ENCODE data around the gene HCN1.

The HCN1 gene

GRCh38 chr5:45279109-45279508 lies 417.1 kb downstream of the HCN1 start:
- H3K9me2 ChIP-seq (replicated peaks; ENCODE audit: control insufficient read depth, low read length) = no peaks in the 10 kb centered on the region
- H3K36me3 ChIP-seq (ENCODE audit: control insufficient read depth, low read length) = no peaks in the 10 kb centered on the region
- H3K79me2 ChIP-seq (ENCODE audit: control insufficient read depth, low read length) = no peaks in the 10 kb centered on the region
- H3K27me3 ChIP-seq (ENCODE audit: control insufficient read depth, low read length) = no peaks in the 10 kb centered on the region
- H3K4me2 ChIP-seq (ENCODE audit: low read length) = no peak overlapping the region
- TF ChIP-seq EZH2phosphoT487 (IDR thresholded peaks at IDR 0.05; ENCODE audit: borderline replicate concordance, low read length) (no peak), CTCF (IDR thresholded peaks at IDR 0.05; ENCODE audit: low read depth, low read length, poor library complexity, severe bottlenecking) (no peak)
- no peaks in the 10 kb centered on the region for H3F3A ChIP-seq (ENCODE audit: control insufficient read depth, insufficient read depth)
- H3K4me1 ChIP-seq (ENCODE audit: control insufficient read depth, low read length) = no peaks in the 10 kb centered on the region
- no peak overlapping the region for H3K4me3 ChIP-seq (ENCODE audit: low read length)
- H3K9me3 ChIP-seq (ENCODE audit: control insufficient read depth, insufficient read depth, low read length) = no peaks in the 10 kb centered on the region
- H4K20me1 ChIP-seq (ENCODE audit: control insufficient read depth, insufficient read depth, low read depth, low read length) = no peaks in the 10 kb centered on the region
- H3K27ac ChIP-seq (ENCODE audit: low read depth, low read length) = no peak overlapping the region

- TF ChIP-seq EZH2phosphoT487 (IDR thresholded peaks at IDR 0.05; ENCODE audit: borderline replicate concordance, low read length) = no peak
- no peak for TF ChIP-seq CTCF (IDR thresholded peaks at IDR 0.05; ENCODE audit: low read depth, low read length, poor library complexity, severe bottlenecking)
- Histone ChIP-seq H3K4me3 (ENCODE audit: low read length) (no peak overlapping the region), H3K79me2 (ENCODE audit: control insufficient read depth, low read length) (no peaks in the 10 kb centered on the region), H3F3A (ENCODE audit: control insufficient read depth, insufficient read depth) (no peaks in the 10 kb centered on the region), H3K27me3 (ENCODE audit: control insufficient read depth, low read length) (no peaks in the 10 kb centered on the region), H3K36me3 (ENCODE audit: control insufficient read depth, low read length) (no peaks in the 10 kb centered on the region), H3K4me1 (ENCODE audit: control insufficient read depth, low read length) (no peaks in the 10 kb centered on the region), H3K4me2 (ENCODE audit: low read length) (no peak overlapping the region), H3K9me2 (replicated peaks; ENCODE audit: control insufficient read depth, low read length) (no peaks in the 10 kb centered on the region), H3K9me3 (ENCODE audit: control insufficient read depth, insufficient read depth, low read length) (no peaks in the 10 kb centered on the region), H4K20me1 (ENCODE audit: control insufficient read depth, insufficient read depth, low read depth, low read length) (no peaks in the 10 kb centered on the region), H3K27ac (ENCODE audit: low read depth, low read length) (no peak overlapping the region)
These were observed 418.3 kb downstream of the HCN1 start for GRCh38 chr5:45277860-45278259.

GRCh38 chr5:45274241-45274640 lies 421.9 kb downstream of the HCN1 start:
- no peaks in the 10 kb centered on the region for H3K4me1 ChIP-seq (ENCODE audit: control insufficient read depth, low read length)
- TF ChIP-seq CTCF (IDR thresholded peaks at IDR 0.05; ENCODE audit: low read depth, low read length, poor library complexity, severe bottlenecking) (no peak), EZH2phosphoT487 (IDR thresholded peaks at IDR 0.05; ENCODE audit: borderline replicate concordance, low read length) (no peak)
- no peaks in the 10 kb centered on the region for H3K36me3 ChIP-seq (ENCODE audit: control insufficient read depth, low read length)
- no peaks in the 10 kb centered on the region for H3K9me2 ChIP-seq (replicated peaks; ENCODE audit: control insufficient read depth, low read length)
- H3F3A ChIP-seq (ENCODE audit: control insufficient read depth, insufficient read depth) = no peaks in the 10 kb centered on the region
- no peak overlapping the region for H3K4me3 ChIP-seq (ENCODE audit: low read length)
- no peaks in the 10 kb centered on the region for H3K27me3 ChIP-seq (ENCODE audit: control insufficient read depth, low read length)
- H4K20me1 ChIP-seq (ENCODE audit: control insufficient read depth, insufficient read depth, low read depth, low read length) = no peaks in the 10 kb centered on the region
- no peak overlapping the region for H3K27ac ChIP-seq (ENCODE audit: low read depth, low read length)
- no peaks in the 10 kb centered on the region for H3K9me3 ChIP-seq (ENCODE audit: control insufficient read depth, insufficient read depth, low read length)
- no peaks in the 10 kb centered on the region for H3K79me2 ChIP-seq (ENCODE audit: control insufficient read depth, low read length)
- H3K4me2 ChIP-seq (ENCODE audit: low read length) = no peak overlapping the region

GRCh38 chr5:45271626-45272025 lies 424.6 kb downstream of the HCN1 start:
- TF ChIP-seq EZH2phosphoT487 (IDR thresholded peaks at IDR 0.05; ENCODE audit: borderline replicate concordance, low read length) = no peak
- TF ChIP-seq CTCF (IDR thresholded peaks at IDR 0.05; ENCODE audit: low read depth, low read length, poor library complexity, severe bottlenecking) = no peak
- H3K4me1 ChIP-seq (ENCODE audit: control insufficient read depth, low read length) = no peaks in the 10 kb centered on the region
- H3F3A ChIP-seq (ENCODE audit: control insufficient read depth, insufficient read depth) = no peaks in the 10 kb centered on the region

More at GRCh38 chr5:45271626-45272025, 424.6 kb downstream of the HCN1 start:
- H3K27ac ChIP-seq (ENCODE audit: low read depth, low read length) = no peak overlapping the region
- H3K4me3 ChIP-seq (ENCODE audit: low read length) = no peak overlapping the region
- no peaks in the 10 kb centered on the region for H3K9me3 ChIP-seq (ENCODE audit: control insufficient read depth, insufficient read depth, low read length)
- H3K27me3 ChIP-seq (ENCODE audit: control insufficient read depth, low read length) = no peaks in the 10 kb centered on the region
- no peak overlapping the region for H3K4me2 ChIP-seq (ENCODE audit: low read length)
- no peaks in the 10 kb centered on the region for H3K36me3 ChIP-seq (ENCODE audit: control insufficient read depth, low read length)
- H3K79me2 ChIP-seq (ENCODE audit: control insufficient read depth, low read length) = no peaks in the 10 kb centered on the region
- H3K9me2 ChIP-seq (replicated peaks; ENCODE audit: control insufficient read depth, low read length) = no peaks in the 10 kb centered on the region
- no peaks in the 10 kb centered on the region for H4K20me1 ChIP-seq (ENCODE audit: control insufficient read depth, insufficient read depth, low read depth, low read length)
